Tibial nerve (tissue), 4 donors: Measurements from ENCODE around the gene GSG1L.

Source experiments
- CTCF ChIP-seq, 5 experiments: fragments of 200-600 bp in 3 of 5; fragments of 450-650 bp in 2 of 5; sonication (generic) in 3 of 5; IDR thresholded peaks; one replicate each; pipeline ENCODE4 v1.5.1; 2016 to 2019; ENCODE audit warnings: antibody characterized with exemption in 5 of 5, mild to moderate bottlenecking in 3 of 5, moderate library complexity in 2 of 5
- EP300 ChIP-seq, 2 donors: sonication (generic); formaldehyde crosslinking; IDR thresholded peaks; one replicate each; pipeline ENCODE4 v1.6.1; 2017; ENCODE audit warnings: antibody characterized with exemption in 2 of 2, mild to moderate bottlenecking in 1 of 2
- POLR2A ChIP-seq, 2 donors: fragments of 450-650 bp; IDR thresholded peaks; one replicate each; pipeline ENCODE4 v1.6.1; 2017; ENCODE audit warnings: antibody characterized with exemption in 2 of 2, mild to moderate bottlenecking in 2 of 2, moderate library complexity in 2 of 2

- TF ChIP-seq POLR2A (IDR thresholded peaks at IDR 0.05) (no peak), CTCF (IDR thresholded peaks at IDR 0.05) (no peak), EP300 (IDR thresholded peaks at IDR 0.05) (no peak)
Measured at GRCh38 chr16:28035866-28036393, 27.6 kb downstream of the GSG1L start.
